ENCODE data around the gene FSTL1. TPM values are rescaled to one million over a fixed set of nuclear protein-coding genes. Genes with fewer than 3 reads are reported as not detected.

Gene FSTL1
- total RNA-seq, 2 experiments from 2014 or later: 1.0 to 2.9 TPM

DNA sequence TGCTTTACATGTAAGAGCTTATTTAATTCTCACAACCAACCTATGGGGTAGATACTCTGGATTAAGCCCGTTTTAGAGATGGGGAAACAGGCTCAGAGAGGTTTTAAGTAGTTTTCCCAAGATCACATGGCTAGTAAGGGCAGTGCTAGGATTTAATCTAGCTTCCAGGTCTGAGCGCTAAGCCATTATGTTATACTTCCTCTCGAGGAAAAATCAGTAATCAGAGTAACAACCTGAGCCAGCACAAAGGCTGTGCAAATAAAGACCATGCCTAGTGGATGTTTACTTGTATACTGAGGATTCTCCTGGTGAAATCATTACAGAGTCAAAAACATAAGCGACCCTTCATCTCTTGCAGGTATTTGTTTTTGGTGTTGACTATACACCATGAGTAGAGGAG lies 9.0 kb downstream of the FSTL1 start:
- no peak for TF ChIP-seq CTCF (IDR thresholded peaks at IDR 0.05)
- Mint-ChIP-seq H3K27ac (no peak overlapping the region), H3K4me1 (ENCODE audit: low read depth) (no peaks in the 10 kb centered on the region), H3K36me3 (ENCODE audit: low read depth) (no peaks in the 10 kb centered on the region), H3K27me3 (peaks cover 6% of the 10 kb centered on the region), H3K4me3 (no peak overlapping the region), H3K9me3 (no peaks in the 10 kb centered on the region)
- ATAC-seq (no peak), DNase-seq (no peak)
- POLR2A ChIA-PET: no interaction called here
- intact Hi-C loops (cut with micrococcal nuclease): no loop called here
- CTCF ChIA-PET: interaction anchor here (0.6 to 0.7 kb wide), 2 partner anchors 117 to 120 kb away, joined by 3 to 4 read pairs; no protein-coding TSS in a partner anchor

DNA sequence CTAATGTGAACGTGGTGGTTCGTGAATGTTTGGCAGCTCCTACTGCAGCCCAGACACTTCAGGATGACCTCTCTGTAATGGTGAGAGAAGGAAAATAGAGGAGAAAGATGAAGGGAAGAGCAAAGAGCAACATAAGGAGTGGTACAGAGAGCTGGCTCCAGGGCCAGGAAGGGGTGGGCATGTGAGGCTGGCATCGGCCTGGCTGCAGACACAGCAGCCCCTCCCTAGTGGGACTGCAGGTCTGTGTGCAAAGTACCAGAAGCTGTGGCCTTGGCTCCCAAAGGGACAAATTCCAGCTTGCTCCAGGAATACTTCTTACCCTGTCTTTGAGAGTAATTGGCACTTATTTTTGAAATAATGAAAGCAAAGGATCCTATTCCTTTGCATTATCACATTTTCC lies 10.0 kb downstream of the FSTL1 start:
- no peak for TF ChIP-seq CTCF (IDR thresholded peaks at IDR 0.05)

GRCh38 chr3:120440001-120440703 lies 10.6 kb downstream of the FSTL1 start:
- ChIA-PET POLR2A (no interaction called here), CTCF (no interaction called here)
- H3K36me3 Mint-ChIP-seq (ENCODE audit: low read depth): no peaks in the 10 kb centered on the region
- ATAC-seq (no peak), DNase-seq (no peak)
- peaks cover 2% of the 10 kb centered on the region for H3K27me3 Mint-ChIP-seq
- H3K9me3 Mint-ChIP-seq: no peaks in the 10 kb centered on the region
- no peak overlapping the region for H3K4me3 Mint-ChIP-seq
- TF ChIP-seq CTCF (IDR thresholded peaks at IDR 0.05): no peak
- intact Hi-C loops (cut with micrococcal nuclease): no loop called here
- H3K27ac Mint-ChIP-seq: no peak overlapping the region
- no peaks in the 10 kb centered on the region for H3K4me1 Mint-ChIP-seq (ENCODE audit: low read depth)

More for the DNA sequence above, 10.0 kb downstream of the FSTL1 start:
- H3K4me3 Mint-ChIP-seq: no peak overlapping the region
- peaks cover 4% of the 10 kb centered on the region for H3K27me3 Mint-ChIP-seq
- intact Hi-C loops (cut with micrococcal nuclease): no loop called here
- no peaks in the 10 kb centered on the region for H3K36me3 Mint-ChIP-seq (ENCODE audit: low read depth)
- H3K27ac Mint-ChIP-seq: no peak overlapping the region
- CTCF ChIA-PET: no interaction called here
- DNase-seq: no peak
- ATAC-seq: no peak
- POLR2A ChIA-PET: no interaction called here
- no peaks in the 10 kb centered on the region for H3K4me1 Mint-ChIP-seq (ENCODE audit: low read depth)
- no peaks in the 10 kb centered on the region for H3K9me3 Mint-ChIP-seq

DNA sequence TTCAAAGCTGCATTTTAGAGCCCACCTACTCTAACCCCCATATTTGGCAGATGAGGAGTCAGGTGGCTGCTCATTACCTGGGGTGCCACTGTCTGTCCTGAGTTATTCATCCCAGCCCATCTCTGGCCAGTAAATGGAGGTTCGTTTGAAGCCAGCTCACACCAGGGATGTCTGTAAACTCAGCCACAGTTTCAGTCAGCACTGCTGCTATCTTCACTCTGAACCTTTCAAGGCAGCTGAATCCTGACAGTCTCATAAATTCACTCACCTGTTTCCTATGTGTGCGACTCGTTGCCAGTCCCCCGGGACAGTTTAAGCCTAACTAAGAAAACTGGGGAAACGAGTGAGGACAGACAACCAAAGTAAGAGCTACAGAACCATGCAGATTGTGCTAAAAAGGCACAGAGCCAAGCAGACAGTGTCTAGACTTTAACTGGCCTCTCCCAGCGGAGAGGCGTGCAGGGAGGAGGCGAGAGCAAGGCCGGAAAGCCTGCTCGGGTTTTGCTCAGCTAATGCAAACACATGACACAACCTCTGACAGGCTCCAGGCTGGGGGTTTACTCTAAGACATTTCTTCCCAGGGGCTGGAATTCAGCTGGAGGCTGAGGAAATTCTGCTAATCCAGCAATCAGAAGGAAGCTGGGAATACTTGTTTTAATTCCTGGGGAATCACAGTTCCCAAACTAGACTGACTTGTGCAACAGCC lies 12.0 kb downstream of the FSTL1 start:
- ChIA-PET CTCF (no interaction called here), POLR2A (no interaction called here)
- no peak for DNase-seq
- no peak for TF ChIP-seq CTCF (IDR thresholded peaks at IDR 0.05)
- intact Hi-C loops (cut with micrococcal nuclease): no loop called here
- H3K4me1 Mint-ChIP-seq (ENCODE audit: low read depth): no peaks in the 10 kb centered on the region
- no peak for ATAC-seq
- no peaks in the 10 kb centered on the region for H3K36me3 Mint-ChIP-seq (ENCODE audit: low read depth)
- no peaks in the 10 kb centered on the region for H3K9me3 Mint-ChIP-seq
- H3K27me3 Mint-ChIP-seq: peaks cover 2% of the 10 kb centered on the region
- H3K27ac Mint-ChIP-seq: no peak overlapping the region
- H3K4me3 Mint-ChIP-seq: no peak overlapping the region

GRCh38 chr3:120438216-120438615 lies 12.6 kb downstream of the FSTL1 start:
- no peak for TF ChIP-seq CTCF (IDR thresholded peaks at IDR 0.05)
- Mint-ChIP-seq H3K27ac (no peak overlapping the region), H3K36me3 (ENCODE audit: low read depth) (no peaks in the 10 kb centered on the region), H3K27me3 (peaks cover 4% of the 10 kb centered on the region), H3K4me3 (no peak overlapping the region), H3K4me1 (ENCODE audit: low read depth) (no peaks in the 10 kb centered on the region), H3K9me3 (no peaks in the 10 kb centered on the region)
- ChIA-PET CTCF (no interaction called here), POLR2A (interaction anchor here (0.7 kb wide), 1 partner anchor 278 kb away, joined by 3 read pairs; no protein-coding TSS in a partner anchor)
- ATAC-seq: no peak
- intact Hi-C loops (cut with micrococcal nuclease): no loop called here
- no peak for DNase-seq

All from activated CD8-positive, alpha-beta T cell treated with anti-CD3 and anti-CD28 coated beads for 36 hours (primary cell).